ENCODE measurements around the gene COLGALT1.

COLGALT1 gene

DNA sequence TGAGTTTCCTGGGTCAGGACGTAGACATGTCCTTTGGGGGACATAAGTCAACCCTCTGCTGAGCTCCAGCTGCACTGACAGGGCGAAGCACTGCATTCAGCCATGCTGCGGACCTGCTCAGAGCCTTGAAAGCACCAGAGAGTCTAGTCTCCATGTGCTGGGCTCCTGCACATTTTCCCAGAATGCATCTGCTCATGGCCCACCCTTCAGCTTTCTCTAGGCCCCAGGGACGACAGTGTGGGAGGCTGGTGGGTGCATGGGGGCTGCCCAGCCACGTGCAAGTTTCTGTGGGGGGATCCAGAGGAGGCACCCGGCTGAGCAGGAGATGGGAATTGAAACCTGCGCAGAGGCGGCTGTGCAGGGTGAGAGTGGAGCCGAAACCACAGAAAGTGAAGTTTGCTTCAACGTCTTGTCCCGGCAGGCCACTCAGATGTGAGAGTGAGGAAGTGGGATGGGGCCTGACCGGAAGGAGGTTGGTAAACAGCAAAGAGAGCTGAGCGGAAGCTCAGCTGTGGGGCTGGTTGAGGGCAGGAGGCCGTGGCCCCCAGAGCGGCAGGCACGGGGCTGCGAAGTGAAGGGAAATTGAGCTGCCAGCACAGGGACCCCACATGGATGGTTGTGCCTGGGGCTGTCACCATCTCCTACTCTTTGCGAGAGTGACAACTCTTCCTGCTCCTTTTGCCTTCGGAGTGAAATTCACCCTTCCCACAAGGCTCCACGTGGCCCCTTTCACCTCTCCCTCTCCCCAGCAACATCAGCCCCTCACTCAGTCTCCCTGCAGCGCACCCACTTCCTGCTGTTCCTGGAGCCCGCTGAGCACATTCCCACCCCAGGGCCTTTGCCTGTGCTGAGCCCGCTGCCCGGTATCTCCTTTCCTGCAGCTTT lies 32.2 kb upstream of the COLGALT1 start:
- no peaks in the 10 kb centered on the region for H3K9me3 ChIP-seq (ENCODE audit: control insufficient read depth, insufficient read depth, low read depth, low read length)
- no peak overlapping the region for H3K27ac ChIP-seq (ENCODE audit: extremely low read depth, low read depth, low read length)
- H3K4me1 ChIP-seq (ENCODE audit: control insufficient read depth, insufficient read depth, low read length) = no peaks in the 10 kb centered on the region
- ChIA-PET CTCF (interaction anchor here (0.6 kb wide), 2 partner anchors 12 to 244 kb away, joined by 3 to 7 read pairs; no protein-coding TSS in a partner anchor), POLR2A (interaction anchor here (1.3 kb wide), 1 partner anchor 8 kb away, joined by 3 read pairs; no protein-coding TSS in a partner anchor)
- no peak overlapping the region for H3K4me3 ChIP-seq (ENCODE audit: low read depth, low read length)
- H3K36me3 ChIP-seq (ENCODE audit: control insufficient read depth in 2 of 2, insufficient read depth in 1 of 2, low read length in 2 of 2) = peaks cover 0 to 4% of the 10 kb centered on the region in 2 experiments; a peak in 2 of 3 replicates
- 0 out of 2 replicates have a peak, but pooled peaks have one; percentile 23 for TF ChIP-seq ZNF76 (tag by site-specific recombination; IDR thresholded peaks at IDR 0.05; ENCODE audit: borderline replicate concordance, low read depth)
- peak; percentile 100 for TF ChIP-seq ZNF239 (tag by site-specific recombination; IDR thresholded peaks at IDR 0.05)
- no peak for TF ChIP-seq TSHZ1 (tag by site-specific recombination; IDR thresholded peaks at IDR 0.05; ENCODE audit: borderline replicate concordance)
- no peak for TF ChIP-seq ZNF24 (tag by site-specific recombination; IDR thresholded peaks at IDR 0.05)
- TF ChIP-seq, protein P1, sequence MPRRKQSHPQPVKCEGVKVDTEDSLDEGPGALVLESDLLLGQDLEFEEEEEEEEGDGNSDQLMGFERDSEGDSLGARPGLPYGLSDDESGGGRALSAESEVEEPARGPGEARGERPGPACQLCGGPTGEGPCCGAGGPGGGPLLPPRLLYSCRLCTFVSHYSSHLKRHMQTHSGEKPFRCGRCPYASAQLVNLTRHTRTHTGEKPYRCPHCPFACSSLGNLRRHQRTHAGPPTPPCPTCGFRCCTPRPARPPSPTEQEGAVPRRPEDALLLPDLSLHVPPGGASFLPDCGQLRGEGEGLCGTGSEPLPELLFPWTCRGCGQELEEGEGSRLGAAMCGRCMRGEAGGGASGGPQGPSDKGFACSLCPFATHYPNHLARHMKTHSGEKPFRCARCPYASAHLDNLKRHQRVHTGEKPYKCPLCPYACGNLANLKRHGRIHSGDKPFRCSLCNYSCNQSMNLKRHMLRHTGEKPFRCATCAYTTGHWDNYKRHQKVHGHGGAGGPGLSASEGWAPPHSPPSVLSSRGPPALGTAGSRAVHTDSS (tag by site-specific recombination; IDR thresholded peaks at IDR 0.05) = no peak
- TF ChIP-seq ZNF280C (tag by site-specific recombination; IDR thresholded peaks at IDR 0.05) = no peak
- no peak for TF ChIP-seq MYNN (tag by site-specific recombination; IDR thresholded peaks at IDR 0.05; ENCODE audit: borderline replicate concordance)
- peak; percentile 75 for TF ChIP-seq ZFHX2 (tag by site-specific recombination; conservative IDR thresholded peaks at IDR 0.05)
- TF ChIP-seq ZNF621 (tag by site-specific recombination; IDR thresholded peaks at IDR 0.05) = no peak
- TF ChIP-seq ZNF10 (tag by site-specific recombination; IDR thresholded peaks at IDR 0.05) = 0 out of 2 replicates have a peak, but pooled peaks have one; percentile 30
- peak; percentile 71 for TF ChIP-seq PRDM1 (tag by site-specific recombination; IDR thresholded peaks at IDR 0.05)
- no peak for TF ChIP-seq ZNF311 (tag by site-specific recombination; IDR thresholded peaks at IDR 0.05; ENCODE audit: borderline replicate concordance)
- TF ChIP-seq EGR2 (tag by site-specific recombination; IDR thresholded peaks at IDR 0.05; ENCODE audit: low read depth) = peak; percentile 89
- no peak for TF ChIP-seq KLF9 (tag by site-specific recombination; IDR thresholded peaks at IDR 0.05; ENCODE audit: low read depth)
- no peak for TF ChIP-seq ZNF169 (tag by site-specific recombination; IDR thresholded peaks at IDR 0.05)
- TF ChIP-seq ZNF623 (tag by site-specific recombination; IDR thresholded peaks at IDR 0.05) = peak; percentile 85
- TF ChIP-seq ZNF510 (tag by site-specific recombination; IDR thresholded peaks at IDR 0.05; ENCODE audit: insufficient replicate concordance) = no peak
